GM18858 (cell line): ENCODE data around the gene MRPS18A.
"Not testable (repeated sequence)": the region's sequence is repeated elsewhere in the genome, so short reads cannot be mapped to it uniquely, and the experiment has no call there.

Source experiments
- ATAC-seq: cut with Tn5 transposase; IDR thresholded peaks from one replicate; pipeline ENCODE4 v1.9.1; 2021; ENCODE audit not compliant: unreplicated experiment

Gene MRPS18A

GRCh38 chr6:43671801-43672690 lies 15.5 kb downstream of the MRPS18A start:
- no peak for ATAC-seq

DNA sequence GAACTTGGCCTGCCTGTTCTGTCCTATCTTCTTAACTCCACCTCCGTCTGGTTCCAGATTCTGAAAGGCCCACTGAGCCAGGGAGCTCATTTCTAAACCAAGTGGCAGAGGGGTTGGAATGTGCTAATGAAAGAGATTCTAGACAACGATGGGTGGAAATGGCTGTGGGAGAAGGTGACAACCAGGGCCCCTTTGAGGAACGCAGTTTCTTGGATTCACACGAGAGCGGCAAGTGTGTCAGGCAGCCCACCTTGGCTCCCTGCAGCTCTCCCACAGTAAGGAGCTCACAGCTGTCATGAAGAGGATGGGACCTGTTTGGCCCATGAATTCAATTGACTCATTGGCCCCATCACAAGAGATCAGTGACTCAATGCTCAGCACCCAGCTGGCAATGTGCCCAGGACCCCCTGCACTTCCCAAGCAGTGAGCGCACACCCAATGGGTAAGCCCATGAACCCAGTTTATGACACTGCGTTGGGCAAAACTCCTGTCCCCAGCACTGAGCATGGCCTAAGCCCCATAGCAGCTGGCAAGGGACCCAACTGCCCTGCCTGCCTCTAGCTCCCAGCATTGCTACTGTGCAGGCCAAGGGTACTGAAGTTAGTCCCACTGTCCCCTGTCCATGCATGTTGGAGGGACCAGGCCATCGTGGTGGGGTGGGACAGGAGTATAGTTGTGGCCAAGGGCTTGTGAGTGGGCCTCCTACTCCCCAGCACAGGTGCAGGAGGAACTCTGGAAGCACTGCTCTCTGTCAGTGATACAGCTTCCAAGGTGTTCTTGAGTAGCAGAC lies 16.4 kb downstream of the MRPS18A start:
- no peak for ATAC-seq

DNA sequence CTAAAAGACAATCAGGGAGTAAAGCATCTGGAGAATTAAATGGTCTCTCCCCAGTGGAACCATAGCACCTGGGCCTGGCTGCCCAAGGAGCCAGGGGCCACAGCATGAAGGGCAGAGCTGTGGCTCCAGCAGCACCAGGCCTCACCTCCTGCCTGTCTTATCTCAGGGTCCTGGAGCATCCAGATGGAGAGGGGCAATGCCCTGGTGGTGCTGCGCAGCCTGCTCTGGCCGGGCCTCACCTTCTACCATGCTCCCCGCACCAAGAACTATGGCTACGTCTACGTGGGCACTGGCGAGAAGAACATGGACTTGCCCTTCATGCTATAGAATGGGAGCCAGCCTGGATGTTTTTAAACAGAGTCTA lies 17.0 kb downstream of the MRPS18A start:
- ATAC-seq: no peak

GRCh38 chr6:43669922-43670622 lies 17.5 kb downstream of the MRPS18A start:
- ATAC-seq: no peak

DNA sequence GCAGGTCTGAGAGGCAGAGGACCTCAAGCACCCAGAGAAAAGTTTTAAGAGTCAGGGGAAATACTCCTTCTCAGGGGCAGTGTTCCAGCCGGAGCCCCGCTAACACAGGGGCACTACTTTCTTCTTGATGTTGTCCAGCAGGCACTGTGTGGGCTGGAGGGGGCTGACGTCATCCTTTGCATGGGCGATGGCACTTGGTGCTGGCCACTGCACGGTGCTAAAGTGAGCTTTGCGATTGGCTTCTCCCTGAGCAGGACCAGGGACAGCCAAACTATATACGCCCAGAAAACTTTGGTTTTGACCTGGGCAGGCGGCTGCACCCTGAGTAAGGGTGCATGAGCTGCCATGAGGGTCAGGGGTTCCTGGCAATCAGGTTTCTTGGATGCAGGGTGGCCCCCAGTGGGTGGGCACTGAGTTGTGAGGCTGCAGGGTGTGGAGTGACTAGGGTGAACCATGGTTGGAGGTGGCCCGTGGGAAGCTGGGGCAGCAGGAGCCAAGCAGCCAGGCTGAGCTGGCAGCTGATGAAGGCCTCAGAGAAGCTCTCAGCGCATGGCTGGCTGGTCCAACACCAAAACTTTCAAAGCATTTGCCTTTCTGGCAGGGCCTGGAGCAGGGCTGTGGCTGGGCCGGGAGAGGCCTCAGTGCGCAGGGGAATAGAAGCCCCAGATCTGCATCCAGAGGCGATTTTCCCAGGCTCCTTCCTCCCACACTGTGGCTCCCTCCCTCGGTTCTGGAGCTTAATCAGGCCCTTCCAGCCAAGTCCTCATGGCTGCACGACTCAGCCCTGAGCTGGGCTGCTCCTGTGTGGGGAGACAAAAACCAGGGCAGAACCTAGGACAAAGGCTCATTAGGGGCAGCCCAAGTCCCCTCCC lies 18.3 kb downstream of the MRPS18A start:
- no peak for ATAC-seq

GRCh38 chr6:43668151-43669028 lies 19.2 kb downstream of the MRPS18A start:
- ATAC-seq: no peak

GRCh38 chr6:43667245-43668150 lies 20.1 kb downstream of the MRPS18A start:
- no peak for ATAC-seq

- ATAC-seq: no peak
Observed at GRCh38 chr6:43666196-43666920, 21.2 kb downstream of the MRPS18A start.

DNA sequence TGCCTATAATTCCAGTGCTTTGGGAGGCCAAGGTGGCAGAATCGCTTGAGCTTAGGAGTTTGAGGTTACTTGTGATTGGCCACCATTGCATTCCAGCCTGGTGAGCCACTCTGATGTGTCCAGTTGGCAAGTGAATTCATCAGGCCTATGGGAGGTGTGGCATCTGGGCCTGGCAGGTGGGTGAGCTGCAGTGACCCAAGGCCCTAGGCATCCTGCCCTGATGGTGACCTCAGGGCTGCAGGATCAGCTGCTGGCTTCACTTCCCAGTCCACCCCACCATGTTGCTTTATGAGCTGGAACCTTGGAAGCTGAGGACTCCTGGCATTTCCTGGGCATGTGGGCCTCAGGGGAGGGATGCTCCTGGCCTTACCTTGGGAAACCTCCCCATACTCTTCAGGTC lies 22.2 kb downstream of the MRPS18A start:
- ATAC-seq: no peak

DNA sequence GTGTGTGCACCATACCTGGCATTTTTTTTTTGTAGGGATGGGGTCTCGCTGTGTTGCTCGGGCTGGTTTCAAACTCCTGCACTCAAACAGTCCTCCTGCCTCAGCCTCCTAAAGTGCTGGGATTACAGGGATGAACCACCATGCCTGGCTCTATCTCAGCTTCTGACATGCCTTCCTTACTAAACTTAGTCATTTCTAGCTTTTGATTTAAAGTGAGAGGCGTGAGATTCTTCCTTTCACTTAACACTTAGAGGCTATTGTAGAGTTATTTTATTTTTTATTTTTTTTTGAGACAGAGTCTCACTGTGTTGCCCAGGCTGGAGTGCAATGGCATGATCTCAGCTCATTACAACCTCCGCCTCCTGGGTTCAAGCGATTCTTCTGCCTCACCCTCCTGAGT lies 24.6 kb downstream of the MRPS18A start:
- not testable (repeated sequence) for ATAC-seq

DNA sequence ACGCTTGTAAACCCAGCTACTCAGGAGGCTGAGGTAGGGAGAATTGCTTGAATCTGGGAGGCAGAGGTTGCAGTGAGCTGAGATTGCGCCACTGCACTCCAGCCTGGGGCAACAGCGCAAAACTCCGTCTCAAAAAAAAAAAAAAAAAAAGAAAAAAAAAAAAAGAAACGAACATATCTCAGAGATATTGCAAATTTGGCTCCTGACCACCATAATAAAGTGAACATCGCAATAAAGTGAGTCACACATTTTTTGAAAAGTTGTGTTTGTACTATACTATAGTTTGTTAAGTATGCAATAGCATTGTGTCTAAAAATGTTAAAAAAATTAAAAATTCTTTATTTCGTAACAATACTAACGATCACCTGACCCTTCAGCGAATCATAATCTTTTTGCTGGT lies 29.4 kb downstream of the MRPS18A start:
- no peak for ATAC-seq

- ATAC-seq: no peak
Observed at GRCh38 chr6:43657221-43657802, 30.3 kb downstream of the MRPS18A start.

GRCh38 chr6:43652822-43653221 lies 34.8 kb downstream of the MRPS18A start:
- ATAC-seq: not testable (repeated sequence)

DNA sequence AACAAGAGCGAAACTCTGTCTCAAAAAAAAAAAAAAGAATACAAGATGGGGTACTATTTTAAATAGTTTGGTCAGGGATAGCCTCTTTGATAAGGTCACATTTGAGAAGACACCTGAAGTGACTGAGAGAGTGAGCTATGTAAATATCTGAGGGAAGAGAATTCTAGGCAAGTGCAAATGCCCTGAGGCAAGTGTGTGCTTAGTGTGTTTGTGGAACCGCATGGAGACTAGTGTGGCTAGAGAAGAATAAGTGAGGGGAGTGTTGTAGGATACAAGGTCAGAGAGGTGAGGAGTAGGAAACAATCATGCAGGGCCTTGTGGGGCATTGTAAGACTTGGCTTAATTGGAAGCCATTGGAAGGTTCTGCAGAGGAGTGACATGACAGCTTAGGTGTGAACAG lies 39.3 kb downstream of the MRPS18A start:
- ATAC-seq: no peak

DNA sequence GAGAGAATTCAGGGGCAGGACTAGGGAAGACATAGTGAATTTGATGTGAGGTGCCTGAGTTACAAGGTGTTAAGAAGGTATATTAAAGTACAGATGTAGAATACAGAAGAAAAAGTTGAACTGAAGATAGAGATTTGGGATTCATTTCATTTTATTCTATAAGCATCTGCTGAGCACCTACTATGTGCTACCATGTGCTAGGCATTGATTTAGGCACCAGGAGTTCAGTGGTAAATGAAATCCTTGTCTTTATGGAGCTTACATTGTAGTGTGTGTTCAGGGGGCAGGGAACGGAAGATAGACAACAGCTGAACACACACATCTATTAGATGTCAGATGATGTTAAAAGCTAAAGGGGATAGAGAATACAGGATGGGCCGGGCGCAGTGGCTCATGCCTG lies 40.0 kb downstream of the MRPS18A start:
- ATAC-seq: no peak

DNA sequence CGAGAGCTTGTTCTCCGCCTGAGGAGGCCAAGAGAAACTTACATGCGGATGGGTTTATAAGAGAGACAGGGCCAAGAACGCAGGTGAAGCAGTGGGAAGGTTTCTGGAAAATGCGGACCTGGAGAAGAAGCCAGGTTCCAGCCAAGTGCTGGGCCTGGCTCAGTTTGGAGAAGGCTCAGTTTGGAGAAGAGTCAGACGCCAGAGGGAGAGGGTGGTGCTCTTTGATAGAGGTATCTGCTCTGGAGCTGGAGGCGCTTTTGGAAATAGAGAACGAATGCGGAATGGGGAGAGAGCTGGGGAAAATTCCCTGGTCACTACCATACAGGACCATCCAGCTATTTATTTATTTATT lies 42.0 kb downstream of the MRPS18A start:
- no peak for ATAC-seq

DNA sequence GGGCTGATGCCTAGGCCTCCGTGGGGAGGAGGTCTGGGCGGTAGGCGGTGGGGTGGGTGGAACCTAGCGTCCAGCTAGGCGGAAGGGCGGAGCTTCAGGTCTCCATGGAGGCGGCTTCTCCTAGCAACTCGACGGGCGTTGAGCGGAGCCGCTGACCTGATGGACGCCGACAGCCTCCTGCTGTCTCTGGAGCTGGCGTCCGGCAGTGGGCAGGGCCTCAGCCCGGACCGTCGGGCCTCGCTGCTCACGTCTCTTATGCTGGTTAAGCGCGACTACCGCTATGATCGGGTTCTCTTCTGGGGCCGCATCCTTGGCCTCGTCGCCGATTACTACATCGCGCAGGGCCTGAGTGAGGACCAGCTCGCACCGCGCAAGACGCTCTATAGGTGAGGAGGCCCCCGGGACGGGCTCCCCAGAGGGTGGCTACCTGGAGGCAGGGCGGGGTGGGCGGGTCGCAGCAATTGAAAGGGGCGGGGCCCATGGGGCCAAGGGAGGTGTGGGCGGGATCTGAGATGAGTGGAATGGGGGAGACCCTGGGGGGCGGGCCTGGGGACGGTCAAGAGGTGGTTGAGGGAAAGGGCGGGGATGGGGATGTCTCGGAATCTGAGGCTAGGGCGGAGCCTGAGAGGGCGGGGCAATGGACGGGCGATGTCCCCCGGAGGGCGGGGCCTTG lies 42.5 kb downstream of the MRPS18A start, which contains the start of gene RSPH9:
TSS of gene RSPH9 (plus strand) at position 97 of the 673 bp plus-strand sequence. CDS start at position 160, 63 bp downstream.
- no peak for ATAC-seq
